VCaP (cell line): ENCODE measurements around the gene ARHGEF37.

Experiments
- H3K27ac ChIP-seq: fragments of 450-650 bp; 2 replicates; pipeline ENCODE4 v1.5.1; 2017
- TF ChIP-seq, protein P1 (sequence below): fragments of 450-650 bp; conservative IDR thresholded peaks from 2 replicates; pipeline ENCODE4 v1.5.1; 2017; ENCODE audit warnings: mild to moderate bottlenecking, moderate library complexity

ARHGEF37 gene

DNA sequence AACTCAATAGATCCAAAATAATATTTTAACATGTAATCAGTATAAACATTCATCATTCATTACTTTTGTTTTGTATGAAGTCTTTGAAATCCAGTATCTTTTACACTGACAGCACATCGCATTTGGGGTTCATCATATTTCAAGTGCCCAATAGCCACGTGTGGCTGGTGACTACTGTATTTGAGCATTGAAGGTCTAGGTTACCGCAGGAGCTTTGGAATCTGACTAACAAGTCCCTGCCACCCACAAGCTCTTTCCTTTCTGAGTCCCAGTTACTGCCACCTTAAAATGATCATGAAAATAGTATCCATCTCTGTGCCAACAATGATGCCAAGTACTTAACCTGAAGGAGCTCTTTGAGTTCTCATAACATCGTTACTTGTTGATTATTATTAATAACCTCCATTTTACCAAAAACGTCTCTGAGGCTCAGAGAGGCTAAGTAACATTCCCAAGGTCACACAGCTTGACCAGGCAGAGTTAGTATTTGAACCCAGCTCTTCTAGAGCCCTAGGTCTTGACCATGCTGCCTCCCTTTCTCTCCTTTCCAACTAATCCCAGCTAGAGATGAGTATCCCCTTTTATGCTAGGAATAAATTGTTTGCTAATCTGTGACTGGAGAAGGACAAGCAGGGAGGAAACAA is 24.2 kb downstream of the ARHGEF37 start:
- TF ChIP-seq, protein P1, sequence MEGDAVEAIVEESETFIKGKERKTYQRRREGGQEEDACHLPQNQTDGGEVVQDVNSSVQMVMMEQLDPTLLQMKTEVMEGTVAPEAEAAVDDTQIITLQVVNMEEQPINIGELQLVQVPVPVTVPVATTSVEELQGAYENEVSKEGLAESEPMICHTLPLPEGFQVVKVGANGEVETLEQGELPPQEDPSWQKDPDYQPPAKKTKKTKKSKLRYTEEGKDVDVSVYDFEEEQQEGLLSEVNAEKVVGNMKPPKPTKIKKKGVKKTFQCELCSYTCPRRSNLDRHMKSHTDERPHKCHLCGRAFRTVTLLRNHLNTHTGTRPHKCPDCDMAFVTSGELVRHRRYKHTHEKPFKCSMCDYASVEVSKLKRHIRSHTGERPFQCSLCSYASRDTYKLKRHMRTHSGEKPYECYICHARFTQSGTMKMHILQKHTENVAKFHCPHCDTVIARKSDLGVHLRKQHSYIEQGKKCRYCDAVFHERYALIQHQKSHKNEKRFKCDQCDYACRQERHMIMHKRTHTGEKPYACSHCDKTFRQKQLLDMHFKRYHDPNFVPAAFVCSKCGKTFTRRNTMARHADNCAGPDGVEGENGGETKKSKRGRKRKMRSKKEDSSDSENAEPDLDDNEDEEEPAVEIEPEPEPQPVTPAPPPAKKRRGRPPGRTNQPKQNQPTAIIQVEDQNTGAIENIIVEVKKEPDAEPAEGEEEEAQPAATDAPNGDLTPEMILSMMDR = no peak
- H3K27ac ChIP-seq = no peak overlapping the region

DNA sequence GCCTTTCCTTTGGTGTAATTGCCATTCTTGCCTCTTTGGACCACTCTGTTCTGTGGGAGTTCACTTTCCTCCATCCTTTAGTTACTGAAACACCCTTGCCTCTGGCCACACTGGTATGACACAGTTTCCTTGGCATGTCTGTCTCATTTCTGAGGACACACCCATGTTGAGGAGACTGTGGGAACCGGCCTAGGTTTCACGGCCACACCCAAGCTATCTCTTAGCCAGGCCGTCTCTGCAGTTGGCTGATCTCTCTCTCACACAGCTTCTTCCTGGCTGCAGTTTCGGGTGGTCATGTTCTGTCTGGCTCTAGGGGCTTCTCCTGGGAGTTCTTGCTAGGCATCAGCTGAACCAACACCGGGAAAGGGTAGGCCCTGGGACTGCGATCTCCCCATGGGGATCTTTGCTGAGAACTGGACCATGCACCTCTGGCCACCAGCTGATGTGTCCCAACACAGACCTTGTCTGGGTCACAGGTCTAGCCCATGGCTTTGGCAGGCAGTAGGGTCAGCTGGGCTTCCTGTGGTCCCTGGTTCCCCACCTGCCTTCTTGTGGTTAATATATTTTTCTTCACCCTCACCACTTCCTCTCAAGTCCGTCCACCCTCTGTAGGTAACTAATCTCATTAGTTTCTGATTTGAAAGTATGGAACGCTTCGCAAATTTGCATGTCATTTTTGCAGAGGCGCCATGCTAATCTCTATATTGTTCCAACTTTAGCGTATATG is 24.9 kb downstream of the ARHGEF37 start:
- no peak overlapping the region for H3K27ac ChIP-seq
- TF ChIP-seq, protein P1 = no peak

DNA sequence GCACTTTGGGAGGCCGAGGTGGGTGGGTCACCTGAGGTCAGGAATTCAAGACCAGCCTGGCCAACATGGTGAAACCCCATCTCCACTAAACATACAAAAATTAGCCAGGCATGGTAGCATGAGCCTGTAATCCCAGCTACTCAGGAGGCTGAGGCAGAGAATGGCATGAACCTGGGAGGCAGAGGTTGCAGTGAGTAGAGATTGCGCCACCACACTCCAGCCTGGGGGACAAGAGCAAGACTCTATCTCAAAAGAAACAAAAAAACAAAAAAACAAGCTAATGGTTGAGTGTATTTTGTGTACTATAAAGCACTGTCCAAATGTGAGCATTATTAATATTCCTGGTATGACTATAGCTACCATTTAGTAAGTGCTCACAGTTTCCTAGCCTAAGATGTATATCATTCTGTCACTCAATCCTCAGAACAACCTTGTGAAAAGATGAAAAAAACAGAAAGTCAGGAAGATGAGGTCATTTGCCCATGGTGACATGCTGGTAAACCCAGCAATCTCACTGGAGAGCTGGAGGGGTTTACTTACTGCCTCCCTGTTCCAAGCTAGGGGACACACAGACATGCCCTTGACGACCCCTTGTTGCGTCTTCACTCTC is 27.7 kb downstream of the ARHGEF37 start:
- TF ChIP-seq, protein P1 = no peak
- no peak overlapping the region for H3K27ac ChIP-seq

DNA sequence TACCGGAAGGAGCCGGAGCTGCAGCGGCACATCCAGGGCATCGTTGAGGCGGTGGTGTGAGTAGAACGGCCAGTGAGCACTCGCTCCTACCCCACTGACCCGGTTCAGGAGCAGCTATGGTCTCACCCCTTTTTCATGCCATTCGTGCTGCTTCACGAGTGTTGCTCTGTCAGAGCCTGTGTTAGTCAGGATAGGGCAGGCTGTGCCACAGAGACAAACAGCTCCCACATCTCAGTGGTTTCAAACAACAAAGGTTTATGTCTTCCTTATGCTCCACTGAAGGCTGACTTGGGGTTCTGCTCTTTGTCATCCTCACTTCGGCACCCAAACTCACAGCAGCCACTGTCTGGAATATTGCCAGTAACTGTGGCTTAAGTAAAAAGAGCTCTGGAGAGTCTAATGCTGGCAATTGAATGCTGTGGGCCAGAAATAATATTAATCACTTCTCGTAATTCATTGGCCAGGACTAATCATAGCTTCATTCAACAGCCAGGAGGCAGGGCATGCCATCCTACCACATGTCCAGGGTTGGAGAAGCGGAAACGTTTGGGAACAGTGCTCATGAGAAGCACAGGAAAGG is 28.4 kb downstream of the ARHGEF37 start:
- TF ChIP-seq, protein P1 = no peak
- H3K27ac ChIP-seq = no peak overlapping the region

DNA sequence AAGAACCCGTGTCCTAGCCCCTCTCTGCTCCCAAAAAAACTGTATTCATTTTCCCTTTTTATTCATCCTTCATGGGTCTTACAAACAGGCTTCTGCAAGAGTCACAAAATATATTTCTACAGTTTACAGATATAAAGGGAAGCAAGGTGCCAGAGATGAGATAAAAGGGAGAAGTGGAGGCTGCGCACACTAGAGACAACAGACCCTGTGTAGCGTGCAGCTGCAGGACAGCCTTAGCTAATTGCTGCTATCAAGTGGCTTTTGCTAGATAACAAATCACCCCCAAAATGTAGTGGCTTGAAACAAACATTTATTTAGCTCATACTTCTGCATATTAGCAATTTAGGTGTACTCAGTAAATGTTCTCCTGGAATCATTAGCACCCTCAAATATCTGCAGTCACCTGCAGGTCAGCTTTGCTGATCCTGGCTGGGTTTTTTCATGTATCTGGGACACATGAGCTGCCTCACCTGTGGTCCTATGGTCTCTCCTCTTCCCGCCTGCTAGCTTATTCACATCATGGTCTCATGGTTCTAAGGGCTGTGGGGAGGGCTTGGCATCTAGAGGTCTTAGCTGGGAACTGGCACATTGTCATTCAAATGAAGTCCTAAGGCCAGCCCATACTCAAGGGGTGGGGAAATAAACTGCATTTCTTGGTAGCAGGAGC is 29.4 kb downstream of the ARHGEF37 start:
- H3K27ac ChIP-seq = peak overlapping the region; percentile 32
- TF ChIP-seq, protein P1 = no peak

DNA sequence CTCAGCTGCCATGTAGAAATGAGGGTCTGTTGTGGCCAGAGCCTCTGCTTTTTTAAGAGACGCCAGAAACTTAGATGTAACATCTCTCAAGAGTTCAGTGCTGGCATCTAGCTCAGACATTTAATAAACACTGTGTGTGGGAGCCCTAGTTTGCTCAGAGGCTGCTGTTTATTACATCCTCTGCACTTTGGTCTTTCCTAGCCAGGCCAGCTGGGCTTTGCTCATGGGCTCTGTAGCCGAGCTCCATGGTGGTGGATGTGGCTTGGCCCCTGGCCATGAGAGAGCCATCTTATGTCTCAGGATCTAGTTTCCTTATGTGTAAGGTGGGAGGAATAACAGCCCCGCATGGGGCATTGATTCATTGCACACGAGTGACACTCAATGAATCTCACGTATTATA is 30.0 kb downstream of the ARHGEF37 start:
- TF ChIP-seq, protein P1 = no peak
- peak overlapping the region; percentile 32 for H3K27ac ChIP-seq
